Mesendoderm (in vitro differentiated cells): ENCODE data around the gene UCKL1.

Experiments used
- DNase-seq: peaks from one replicate; pipeline ENCODE4 v3.0.0; 2013
- H2AK5ac ChIP-seq: 2 replicates; pipeline ENCODE4 v1.6.1; 2013; ENCODE audit warnings: low read length, inconsistent platforms
- H2BK120ac ChIP-seq: 2 replicates; pipeline ENCODE4 v1.6.1; 2013; ENCODE audit warnings: low read depth, mild to moderate bottlenecking, low read length, moderate library complexity, mixed read lengths
- H2BK15ac ChIP-seq: replicated peaks from 2 replicates; pipeline ENCODE4 v1.6.1; 2013; ENCODE audit warnings: low read depth, mild to moderate bottlenecking, moderate library complexity
- H2BK5ac ChIP-seq: 2 replicates; pipeline ENCODE4 v1.6.1; 2013; ENCODE audit warnings: low read length, inconsistent platforms
- H3K18ac ChIP-seq: 2 replicates; pipeline ENCODE4 v1.6.1; 2013; ENCODE audit warnings: mild to moderate bottlenecking, low read length, mixed read lengths
- H3K23ac ChIP-seq: one replicate; pipeline ENCODE4 v1.6.1; 2013; ENCODE audit warnings: low read length
- H3K27ac ChIP-seq: 2 replicates; pipeline ENCODE4 v1.5.1; 2013; ENCODE audit warnings: low read depth, mild to moderate bottlenecking, inconsistent platforms, low read length, moderate library complexity
- H3K27me3 ChIP-seq: 2 replicates; pipeline ENCODE4 v1.6.1; 2013; ENCODE audit warnings: low read length, control low read depth, mild to moderate bottlenecking, inconsistent platforms; ENCODE audit not compliant: insufficient read depth, poor library complexity
- H3K36me3 ChIP-seq: 2 replicates; pipeline ENCODE4 v1.6.1; 2013; ENCODE audit warnings: low read length, inconsistent platforms; ENCODE audit not compliant: control insufficient read depth, insufficient read depth
- H3K4ac ChIP-seq: one replicate; pipeline ENCODE4 v1.6.1; 2013; ENCODE audit warnings: low read depth, mild to moderate bottlenecking, low read length, moderate library complexity
- H3K4me1 ChIP-seq: 2 replicates; pipeline ENCODE4 v1.6.1; 2013; ENCODE audit warnings: low read depth, low read length, inconsistent platforms; ENCODE audit not compliant: control insufficient read depth
- H3K4me2 ChIP-seq: 2 replicates; pipeline ENCODE4 v1.6.1; 2013; ENCODE audit warnings: low read length
- H3K4me3 ChIP-seq: 2 replicates; pipeline ENCODE4 v1.5.1; 2013; ENCODE audit warnings: mild to moderate bottlenecking, low read length
- H3K56ac ChIP-seq: one replicate; pipeline ENCODE4 v1.6.1; 2013; ENCODE audit warnings: low read length
- H3K79me1 ChIP-seq: 2 replicates; pipeline ENCODE4 v1.6.1; 2013; ENCODE audit warnings: low read length, inconsistent platforms
- H3K79me2 ChIP-seq: 2 replicates; pipeline ENCODE4 v1.6.1; 2013; ENCODE audit warnings: mild to moderate bottlenecking, low read length; ENCODE audit not compliant: control insufficient read depth, insufficient read depth
- H3K9ac ChIP-seq: 2 replicates; pipeline ENCODE4 v1.6.1; 2013; ENCODE audit warnings: low read length, inconsistent platforms
- H4K5ac ChIP-seq: one replicate; pipeline ENCODE4 v1.6.1; 2013; ENCODE audit warnings: low read length
- H4K8ac ChIP-seq: one replicate; pipeline ENCODE4 v1.6.1; 2013; ENCODE audit warnings: low read depth, mild to moderate bottlenecking, control low read depth, low read length, moderate library complexity
- WGBS: extraction: QIAGEN DNeasy Blood & Tissue Kit; methylation state at CpG from one replicate; pipeline ENCODE4 v1.1.7; 2013; ENCODE audit warnings: low lambda C conversion rate, missing lambda C conversion rate; ENCODE audit not compliant: insufficient coverage; ENCODE audit errors: extremely low coverage; 5-methylcytosine and 5-hydroxymethylcytosine counted together

UCKL1 gene

GRCh38 chr20:63900413-63900812, 55.8 kb downstream of the UCKL1 start:
- Histone ChIP-seq H2BK15ac (no peak overlapping the region), H3K56ac (no peak overlapping the region), H4K5ac (no peak overlapping the region), H3K23ac (no peak overlapping the region), H3K9ac (no peak overlapping the region), H2BK120ac (no peak overlapping the region), H3K27me3 (no peaks in the 10 kb centered on the region), H3K4me1 (peaks cover 6% of the 10 kb centered on the region), H3K36me3 (no peaks in the 10 kb centered on the region), H2AK5ac (no peak overlapping the region), H3K18ac (no peak overlapping the region), H3K79me2 (peaks cover 36% of the 10 kb centered on the region), H3K27ac (no peak overlapping the region), H4K8ac (no peak overlapping the region), H3K4me2 (no peak overlapping the region), H3K4ac (no peak overlapping the region), H2BK5ac (no peak overlapping the region), H3K4me3 (no peak overlapping the region), H3K79me1 (peaks cover 21% of the 10 kb centered on the region)
- no CpG with 5 or more reads among the region's 3 CpGs for WGBS
- no peak for DNase-seq

- H3K56ac ChIP-seq = no peak overlapping the region
- H2AK5ac ChIP-seq = no peak overlapping the region
- H3K36me3 ChIP-seq = no peaks in the 10 kb centered on the region
- H3K4me2 ChIP-seq = no peak overlapping the region
- no peak overlapping the region for H2BK120ac ChIP-seq
- no peak overlapping the region for H4K5ac ChIP-seq
- no peaks in the 10 kb centered on the region for H3K27me3 ChIP-seq
- no peak for DNase-seq
- no peak overlapping the region for H3K18ac ChIP-seq
- no peak overlapping the region for H3K9ac ChIP-seq
- H2BK15ac ChIP-seq = no peak overlapping the region
- H3K27ac ChIP-seq = no peak overlapping the region
- no peak overlapping the region for H3K23ac ChIP-seq
- H3K4me1 ChIP-seq = peaks cover 7% of the 10 kb centered on the region
- no peak overlapping the region for H4K8ac ChIP-seq
- peaks cover 19% of the 10 kb centered on the region for H3K79me1 ChIP-seq
- no CpG with 5 or more reads among the region's 10 CpGs for WGBS
- H3K4ac ChIP-seq = no peak overlapping the region
- H2BK5ac ChIP-seq = no peak overlapping the region
- H3K4me3 ChIP-seq = no peak overlapping the region
- peaks cover 32% of the 10 kb centered on the region for H3K79me2 ChIP-seq
Observed at GRCh38 chr20:63898882-63899558, 57.2 kb downstream of the UCKL1 start.

- Histone ChIP-seq H3K4me3 (no peak overlapping the region), H3K4me2 (no peak overlapping the region), H3K4me1 (peaks cover 8% of the 10 kb centered on the region), H2BK120ac (no peak overlapping the region), H3K79me2 (peaks cover 27% of the 10 kb centered on the region), H3K27ac (no peak overlapping the region), H3K9ac (no peak overlapping the region), H3K23ac (peak overlapping the region; percentile 1), H3K18ac (no peak overlapping the region), H2BK5ac (no peak overlapping the region), H4K8ac (no peak overlapping the region), H2AK5ac (no peak overlapping the region), H4K5ac (no peak overlapping the region), H3K4ac (no peak overlapping the region), H3K56ac (no peak overlapping the region), H2BK15ac (no peak overlapping the region), H3K27me3 (no peaks in the 10 kb centered on the region), H3K79me1 (peaks cover 19% of the 10 kb centered on the region), H3K36me3 (no peaks in the 10 kb centered on the region)
- no CpG with 5 or more reads among the region's 6 CpGs for WGBS
- DNase-seq = no peak
Observed at GRCh38 chr20:63897978-63898561, 58.1 kb downstream of the UCKL1 start.

GRCh38 chr20:63896264-63897105, 59.7 kb downstream of the UCKL1 start:
- peaks cover 16% of the 10 kb centered on the region for H3K79me1 ChIP-seq
- WGBS = no CpG with 5 or more reads among the region's 18 CpGs
- peaks cover under 1% of the 10 kb centered on the region for H3K36me3 ChIP-seq
- H3K4ac ChIP-seq = no peak overlapping the region
- no peak overlapping the region for H2BK15ac ChIP-seq
- peaks cover 8% of the 10 kb centered on the region for H3K4me1 ChIP-seq
- H3K18ac ChIP-seq = no peak overlapping the region
- H3K79me2 ChIP-seq = peaks cover 22% of the 10 kb centered on the region
- peak overlapping the region; percentile 60 for H3K4me2 ChIP-seq
- DNase-seq = peak; percentile 40
- no peaks in the 10 kb centered on the region for H3K27me3 ChIP-seq
- no peak overlapping the region for H4K8ac ChIP-seq
- H2BK5ac ChIP-seq = no peak overlapping the region
- no peak overlapping the region for H4K5ac ChIP-seq
- no peak overlapping the region for H2BK120ac ChIP-seq
- peak overlapping the region; percentile 66 for H3K9ac ChIP-seq
- peak overlapping the region; percentile 28 for H3K56ac ChIP-seq
- no peak overlapping the region for H2AK5ac ChIP-seq
- no peak overlapping the region for H3K23ac ChIP-seq
- H3K4me3 ChIP-seq = no peak overlapping the region
- no peak overlapping the region for H3K27ac ChIP-seq

GRCh38 chr20:63895952-63896263, 60.3 kb downstream of the UCKL1 start:
- Histone ChIP-seq H3K36me3 (peaks cover 4% of the 10 kb centered on the region), H3K79me2 (peaks cover 18% of the 10 kb centered on the region), H3K4me2 (peak overlapping the region; percentile 60), H3K4me1 (peaks cover 8% of the 10 kb centered on the region), H2BK120ac (no peak overlapping the region), H2AK5ac (no peak overlapping the region), H3K9ac (peak overlapping the region; percentile 66), H2BK15ac (no peak overlapping the region), H3K27ac (no peak overlapping the region), H3K79me1 (peaks cover 13% of the 10 kb centered on the region), H3K4me3 (peak overlapping the region; percentile 2), H3K27me3 (no peaks in the 10 kb centered on the region), H3K23ac (no peak overlapping the region), H3K18ac (no peak overlapping the region), H4K5ac (no peak overlapping the region), H2BK5ac (no peak overlapping the region), H3K4ac (no peak overlapping the region), H3K56ac (no peak overlapping the region), H4K8ac (no peak overlapping the region)
- no CpG with 5 or more reads among the region's 5 CpGs for WGBS
- no peak for DNase-seq
